ENCODE results near the gene SLC9A3. TPM values are rescaled to one million over a fixed set of nuclear protein-coding genes. Genes with fewer than 3 reads are reported as not detected.

Gene SLC9A3
- total RNA-seq, 1 experiment from 2014 or later, result 1.8 TPM

DNA sequence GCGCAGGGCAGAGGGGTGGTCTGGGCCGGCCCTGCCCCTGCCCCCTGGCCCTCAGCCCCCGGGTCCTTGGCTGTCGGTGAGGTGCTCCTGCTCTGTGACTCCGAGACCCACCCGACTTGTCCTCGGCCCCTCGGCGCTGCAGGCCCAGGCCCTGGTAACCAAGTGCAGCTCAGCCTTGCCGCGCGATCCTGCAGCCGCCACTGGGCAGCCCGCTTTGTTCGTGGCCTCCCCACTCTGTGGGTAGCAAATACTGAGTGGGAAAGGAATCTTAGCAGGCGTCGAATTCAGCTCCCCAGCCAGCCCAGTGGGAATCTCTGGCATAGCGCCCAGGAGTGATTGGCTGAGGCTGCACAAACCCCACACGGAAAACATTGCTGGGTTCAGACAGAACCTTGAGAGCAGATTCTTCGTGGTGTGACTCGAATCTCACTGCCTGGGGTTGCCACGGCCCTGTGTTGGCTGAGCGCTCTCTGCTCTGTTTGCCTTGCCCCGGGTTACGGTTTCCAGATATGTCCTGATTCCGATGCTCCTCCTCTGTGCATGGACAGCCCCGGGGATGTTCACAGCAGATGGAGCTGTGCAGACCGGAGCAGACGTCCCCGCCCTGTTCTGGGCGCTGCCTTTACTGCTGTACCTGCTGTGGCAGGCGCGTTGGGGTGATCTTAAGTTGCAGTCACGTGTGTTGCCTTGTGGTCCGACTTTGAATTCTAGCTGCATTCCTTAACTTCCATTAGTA is 94.6 kb downstream of the SLC9A3 start:
- DNase-seq, result peak; percentile 72
- Histone ChIP-seq H3K27me3 (ENCODE audit: control insufficient read depth, insufficient read depth, low read length) (no peaks in the 10 kb centered on the region), H3K4me3 (ENCODE audit: insufficient read depth, low read depth, low read length) (no peak overlapping the region), H3K36me3 (replicated peaks; ENCODE audit: control insufficient read depth, insufficient read depth, low read length) (no peaks in the 10 kb centered on the region)

- no peaks in the 10 kb centered on the region for H3K36me3 ChIP-seq (replicated peaks; ENCODE audit: control insufficient read depth, insufficient read depth, low read length)
- peak; percentile 58 for DNase-seq
These were observed 95.3 kb downstream of the SLC9A3 start for GRCh38 chr5:428754-429452.

GRCh38 chr5:428219-428618 is 96.0 kb downstream of the SLC9A3 start:
- H3K27me3 ChIP-seq (ENCODE audit: control insufficient read depth, insufficient read depth, low read length), result no peaks in the 10 kb centered on the region
- DNase-seq, result no peak
- no peaks in the 10 kb centered on the region for H3K36me3 ChIP-seq (replicated peaks; ENCODE audit: control insufficient read depth, insufficient read depth, low read length)
- H3K4me3 ChIP-seq (ENCODE audit: insufficient read depth, low read depth, low read length), result no peak overlapping the region

More at GRCh38 chr5:428754-429452, 95.3 kb downstream of the SLC9A3 start:
- H3K4me3 ChIP-seq (ENCODE audit: insufficient read depth, low read depth, low read length), result no peak overlapping the region
- no peaks in the 10 kb centered on the region for H3K27me3 ChIP-seq (ENCODE audit: control insufficient read depth, insufficient read depth, low read length)

DNA sequence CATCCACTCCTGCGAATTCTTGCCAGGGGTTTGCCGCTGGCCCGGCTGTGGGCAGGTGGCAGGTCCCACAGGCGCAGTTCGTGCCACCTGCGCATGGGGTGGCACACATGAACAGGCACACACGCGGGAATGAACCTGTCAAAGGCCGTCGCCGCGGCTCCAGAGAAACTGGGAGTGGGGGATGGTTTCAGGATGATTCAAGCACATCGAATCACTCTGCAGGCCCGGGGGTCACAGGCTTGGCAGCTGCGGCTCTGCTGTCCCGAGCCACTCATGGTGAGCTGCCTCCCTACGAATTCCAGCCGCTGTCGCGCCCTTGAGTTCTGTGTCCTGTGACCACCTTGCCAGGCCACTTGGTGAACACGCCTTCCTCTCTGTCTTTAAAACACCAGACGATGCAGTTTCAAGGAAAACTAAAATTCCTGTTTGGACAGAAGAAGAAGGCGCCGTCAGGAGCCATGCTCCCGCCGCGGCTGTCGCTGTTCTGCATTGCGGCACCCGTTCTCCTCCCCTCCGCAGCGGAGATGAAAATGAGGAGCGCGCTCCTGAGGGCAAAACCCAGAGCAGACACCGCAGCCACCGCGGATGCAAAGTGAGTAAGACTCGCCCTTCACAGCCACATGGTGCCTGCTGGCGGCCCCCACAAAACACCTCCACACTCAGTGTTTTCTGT is 96.7 kb downstream of the SLC9A3 start:
- no peaks in the 10 kb centered on the region for H3K27me3 ChIP-seq (ENCODE audit: control insufficient read depth, insufficient read depth, low read length)
- H3K36me3 ChIP-seq (replicated peaks; ENCODE audit: control insufficient read depth, insufficient read depth, low read length), result no peaks in the 10 kb centered on the region
- no peak overlapping the region for H3K4me3 ChIP-seq (ENCODE audit: insufficient read depth, low read depth, low read length)
- DNase-seq, result peak; percentile 50

DNA sequence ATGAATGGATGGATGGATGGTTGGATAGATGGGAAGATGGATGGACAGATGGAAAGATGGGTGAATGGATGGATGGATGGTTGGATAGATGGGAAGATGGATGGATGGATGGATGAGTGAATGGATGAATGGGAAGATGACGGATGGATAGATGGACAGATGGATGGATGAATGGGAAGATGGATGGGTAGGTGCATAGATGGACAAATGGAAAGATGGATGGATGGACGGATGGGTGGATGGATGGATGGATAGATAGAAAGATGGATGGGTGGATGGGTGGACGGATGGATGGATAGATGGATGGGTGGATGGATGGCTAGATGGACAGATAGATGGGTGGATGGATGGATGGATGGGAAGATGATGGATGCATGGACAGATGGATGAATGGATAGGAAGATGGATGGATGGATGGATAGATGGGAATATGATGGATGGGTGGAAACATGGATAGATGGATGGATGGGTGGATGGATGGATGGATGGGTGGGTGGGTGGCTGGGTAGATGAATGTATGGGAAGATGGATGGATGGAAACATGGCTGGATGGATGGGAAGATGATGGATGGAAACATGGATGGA is 97.8 kb downstream of the SLC9A3 start:
- no peak for DNase-seq
- Histone ChIP-seq H3K4me3 (ENCODE audit: insufficient read depth, low read depth, low read length) (no peak overlapping the region), H3K36me3 (replicated peaks; ENCODE audit: control insufficient read depth, insufficient read depth, low read length) (no peaks in the 10 kb centered on the region), H3K27me3 (ENCODE audit: control insufficient read depth, insufficient read depth, low read length) (no peaks in the 10 kb centered on the region)

GRCh38 chr5:425714-426113 is 98.5 kb downstream of the SLC9A3 start:
- no peaks in the 10 kb centered on the region for H3K36me3 ChIP-seq (replicated peaks; ENCODE audit: control insufficient read depth, insufficient read depth, low read length)
- H3K4me3 ChIP-seq (ENCODE audit: insufficient read depth, low read depth, low read length), result no peak overlapping the region
- DNase-seq, result peak; percentile 52
- H3K27me3 ChIP-seq (ENCODE audit: control insufficient read depth, insufficient read depth, low read length), result no peaks in the 10 kb centered on the region

DNA sequence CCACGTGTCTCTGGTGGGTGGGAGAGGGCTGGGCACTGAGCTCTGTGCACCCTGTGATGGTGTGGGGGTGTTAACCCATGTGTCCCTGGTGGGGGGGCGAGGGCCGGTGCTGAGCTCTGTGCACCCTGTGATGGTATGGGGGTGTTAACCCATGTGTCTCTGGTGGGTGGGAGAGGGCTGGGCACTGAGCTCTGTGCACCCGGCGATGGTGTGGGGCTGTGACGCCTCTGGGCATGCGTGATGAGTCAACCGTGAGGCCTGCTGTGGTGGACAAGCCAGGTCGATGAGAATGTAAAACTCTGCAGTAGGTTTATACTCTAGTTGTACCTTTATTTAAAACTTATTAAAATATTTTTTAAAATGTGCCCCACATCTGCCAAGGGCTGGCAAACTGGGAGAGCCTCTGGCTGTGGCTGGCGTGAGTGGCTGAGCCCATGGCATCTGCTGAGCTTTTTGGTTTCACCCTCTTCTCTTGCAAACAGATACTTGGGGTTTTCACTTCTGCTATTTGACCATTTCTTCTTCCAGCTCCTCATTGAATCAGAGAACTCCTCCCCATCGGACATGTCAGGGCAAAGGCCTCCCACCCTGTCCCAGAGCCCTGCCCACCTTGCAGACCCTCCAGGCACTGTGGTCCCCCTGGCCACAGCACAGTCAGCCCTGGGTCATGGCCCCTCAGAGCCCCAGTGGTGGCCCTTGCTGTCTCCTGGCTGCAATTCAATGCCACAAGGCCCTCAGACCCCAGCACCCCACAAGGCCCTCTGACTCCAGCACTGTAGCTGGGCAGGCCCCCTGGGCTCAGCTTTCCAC is 99.7 kb downstream of the SLC9A3 start:
- Histone ChIP-seq H3K27me3 (ENCODE audit: control insufficient read depth, insufficient read depth, low read length) (no peaks in the 10 kb centered on the region), H3K4me3 (ENCODE audit: insufficient read depth, low read depth, low read length) (no peak overlapping the region), H3K36me3 (replicated peaks; ENCODE audit: control insufficient read depth, insufficient read depth, low read length) (no peaks in the 10 kb centered on the region)
- DNase-seq, result peak; percentile 29

GRCh38 chr5:423626-424261 is 100.5 kb downstream of the SLC9A3 start:
- Histone ChIP-seq H3K4me3 (ENCODE audit: insufficient read depth, low read depth, low read length) (no peak overlapping the region), H3K36me3 (replicated peaks; ENCODE audit: control insufficient read depth, insufficient read depth, low read length) (no peaks in the 10 kb centered on the region)
- DNase-seq, result no peak

GRCh38 chr5:423233-423565 is 101.0 kb downstream of the SLC9A3 start:
- H3K27me3 ChIP-seq (ENCODE audit: control insufficient read depth, insufficient read depth, low read length), result no peaks in the 10 kb centered on the region
- DNase-seq, result no peak
- H3K36me3 ChIP-seq (replicated peaks; ENCODE audit: control insufficient read depth, insufficient read depth, low read length), result no peaks in the 10 kb centered on the region
- H3K4me3 ChIP-seq (ENCODE audit: insufficient read depth, low read depth, low read length), result no peak overlapping the region

More at GRCh38 chr5:423626-424261, 100.5 kb downstream of the SLC9A3 start:
- H3K27me3 ChIP-seq (ENCODE audit: control insufficient read depth, insufficient read depth, low read length), result no peaks in the 10 kb centered on the region

- DNase-seq, result peak; percentile 32
- Histone ChIP-seq H3K27me3 (ENCODE audit: control insufficient read depth, insufficient read depth, low read length) (no peaks in the 10 kb centered on the region), H3K36me3 (replicated peaks; ENCODE audit: control insufficient read depth, insufficient read depth, low read length) (no peaks in the 10 kb centered on the region), H3K4me3 (ENCODE audit: insufficient read depth, low read depth, low read length) (no peak overlapping the region)
These were observed 101.7 kb downstream of the SLC9A3 start for GRCh38 chr5:422323-423232.

GRCh38 chr5:421901-422300 is 102.3 kb downstream of the SLC9A3 start:
- no peak overlapping the region for H3K4me3 ChIP-seq (ENCODE audit: insufficient read depth, low read depth, low read length)
- DNase-seq, result peak; percentile 46

GRCh38 chr5:421287-421880 is 102.9 kb downstream of the SLC9A3 start:
- Histone ChIP-seq H3K36me3 (replicated peaks; ENCODE audit: control insufficient read depth, insufficient read depth, low read length) (no peaks in the 10 kb centered on the region), H3K4me3 (ENCODE audit: insufficient read depth, low read depth, low read length) (no peak overlapping the region), H3K27me3 (ENCODE audit: control insufficient read depth, insufficient read depth, low read length) (no peaks in the 10 kb centered on the region; the same call in 1 of the 2 replicates)
- DNase-seq, result peak; percentile 54

More at GRCh38 chr5:421901-422300, 102.3 kb downstream of the SLC9A3 start:
- H3K27me3 ChIP-seq (ENCODE audit: control insufficient read depth, insufficient read depth, low read length), result no peaks in the 10 kb centered on the region
- no peaks in the 10 kb centered on the region for H3K36me3 ChIP-seq (replicated peaks; ENCODE audit: control insufficient read depth, insufficient read depth, low read length)

All from H7 (cell line).